BE2C (cell line): ENCODE data around the gene INAFM2.

Experiments
- DNase-seq: peaks from one replicate; pipeline ENCODE4 v3.0.0-alpha.2; 2020
- H3K27me3 ChIP-seq: fragments of 250-450 bp; sonication (Bioruptor Pico); 2 replicates; pipeline ENCODE4 v1.5.1; 2020; ENCODE audit warnings: mild to moderate bottlenecking
- H3K36me3 ChIP-seq: fragments of 250-450 bp; sonication (Bioruptor Pico); 2 replicates; pipeline ENCODE4 v1.5.1; 2020; ENCODE audit warnings: mild to moderate bottlenecking
- H3K4me1 ChIP-seq: fragments of 250-450 bp; sonication (Bioruptor Pico); 2 replicates; pipeline ENCODE4 v1.5.1; 2020
- H3K4me3 ChIP-seq: 2 replicates; pipeline ENCODE4 v1.5.1; 2011; ENCODE audit warnings: low read depth, low read length
- H3K9me3 ChIP-seq: fragments of 250-450 bp; sonication (Bioruptor Pico); 2 replicates; pipeline ENCODE4 v1.5.1; 2020
- TF ChIP-seq, protein P1 (sequence below): IDR thresholded peaks from 2 replicates; pipeline ENCODE4 v1.5.1; 2012; ENCODE audit warnings: mild to moderate bottlenecking, low read depth, low read length

The INAFM2 gene

DNA sequence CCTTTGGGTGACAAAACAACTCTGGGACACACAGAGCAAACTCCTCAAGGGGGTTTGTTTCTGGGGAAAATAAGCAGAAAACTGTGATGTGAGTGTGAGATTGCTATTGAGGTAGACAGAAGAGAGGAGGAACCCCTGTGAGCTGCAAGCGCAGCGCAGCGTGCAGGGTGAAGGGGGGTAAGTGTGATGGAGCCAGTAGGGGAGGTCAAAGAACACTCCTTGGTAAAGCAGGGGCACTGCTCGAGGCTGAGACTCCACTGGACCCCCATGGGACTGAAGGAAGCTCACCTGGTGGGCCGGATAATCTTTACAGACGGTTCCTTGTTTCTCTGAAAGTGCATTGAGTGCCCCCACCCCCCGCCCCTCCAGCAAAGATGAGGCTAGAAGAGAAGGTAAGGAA is 7.5 kb downstream of the INAFM2 start:
- Histone ChIP-seq H3K4me3 (no peak overlapping the region), H3K27me3 (no peaks in the 10 kb centered on the region), H3K9me3 (no peaks in the 10 kb centered on the region), H3K4me1 (peaks cover 25% of the 10 kb centered on the region), H3K36me3 (peaks cover 5% of the 10 kb centered on the region; the same call in 1 of the 2 replicates)
- no peak for DNase-seq
- TF ChIP-seq, protein P1, sequence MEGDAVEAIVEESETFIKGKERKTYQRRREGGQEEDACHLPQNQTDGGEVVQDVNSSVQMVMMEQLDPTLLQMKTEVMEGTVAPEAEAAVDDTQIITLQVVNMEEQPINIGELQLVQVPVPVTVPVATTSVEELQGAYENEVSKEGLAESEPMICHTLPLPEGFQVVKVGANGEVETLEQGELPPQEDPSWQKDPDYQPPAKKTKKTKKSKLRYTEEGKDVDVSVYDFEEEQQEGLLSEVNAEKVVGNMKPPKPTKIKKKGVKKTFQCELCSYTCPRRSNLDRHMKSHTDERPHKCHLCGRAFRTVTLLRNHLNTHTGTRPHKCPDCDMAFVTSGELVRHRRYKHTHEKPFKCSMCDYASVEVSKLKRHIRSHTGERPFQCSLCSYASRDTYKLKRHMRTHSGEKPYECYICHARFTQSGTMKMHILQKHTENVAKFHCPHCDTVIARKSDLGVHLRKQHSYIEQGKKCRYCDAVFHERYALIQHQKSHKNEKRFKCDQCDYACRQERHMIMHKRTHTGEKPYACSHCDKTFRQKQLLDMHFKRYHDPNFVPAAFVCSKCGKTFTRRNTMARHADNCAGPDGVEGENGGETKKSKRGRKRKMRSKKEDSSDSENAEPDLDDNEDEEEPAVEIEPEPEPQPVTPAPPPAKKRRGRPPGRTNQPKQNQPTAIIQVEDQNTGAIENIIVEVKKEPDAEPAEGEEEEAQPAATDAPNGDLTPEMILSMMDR: no peak

DNA sequence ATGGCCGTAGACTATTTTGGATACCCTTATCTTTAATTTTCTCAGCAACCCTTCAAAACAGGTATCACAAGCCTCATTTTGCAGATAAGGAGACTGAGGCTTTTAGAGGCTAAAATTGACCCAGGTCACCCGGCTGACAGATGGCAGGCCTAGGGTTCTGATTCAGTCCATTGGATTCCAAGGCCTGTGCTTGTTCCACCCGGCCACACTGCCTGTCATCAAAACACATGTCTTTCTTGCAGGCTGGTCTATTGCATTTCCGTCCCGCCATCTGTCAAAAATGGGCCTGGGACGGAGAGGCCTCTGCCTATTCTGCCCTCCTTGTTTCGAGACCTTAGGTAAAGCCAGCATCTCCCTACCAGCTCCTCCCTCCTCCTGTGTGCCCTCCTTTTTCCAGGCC is 8.1 kb downstream of the INAFM2 start:
- Histone ChIP-seq H3K4me1 (peaks cover 31% of the 10 kb centered on the region), H3K4me3 (no peak overlapping the region), H3K9me3 (no peaks in the 10 kb centered on the region), H3K36me3 (peaks cover 4% of the 10 kb centered on the region; the same call in 1 of the 2 replicates), H3K27me3 (no peaks in the 10 kb centered on the region)
- DNase-seq: no peak
- TF ChIP-seq, protein P1: no peak

DNA sequence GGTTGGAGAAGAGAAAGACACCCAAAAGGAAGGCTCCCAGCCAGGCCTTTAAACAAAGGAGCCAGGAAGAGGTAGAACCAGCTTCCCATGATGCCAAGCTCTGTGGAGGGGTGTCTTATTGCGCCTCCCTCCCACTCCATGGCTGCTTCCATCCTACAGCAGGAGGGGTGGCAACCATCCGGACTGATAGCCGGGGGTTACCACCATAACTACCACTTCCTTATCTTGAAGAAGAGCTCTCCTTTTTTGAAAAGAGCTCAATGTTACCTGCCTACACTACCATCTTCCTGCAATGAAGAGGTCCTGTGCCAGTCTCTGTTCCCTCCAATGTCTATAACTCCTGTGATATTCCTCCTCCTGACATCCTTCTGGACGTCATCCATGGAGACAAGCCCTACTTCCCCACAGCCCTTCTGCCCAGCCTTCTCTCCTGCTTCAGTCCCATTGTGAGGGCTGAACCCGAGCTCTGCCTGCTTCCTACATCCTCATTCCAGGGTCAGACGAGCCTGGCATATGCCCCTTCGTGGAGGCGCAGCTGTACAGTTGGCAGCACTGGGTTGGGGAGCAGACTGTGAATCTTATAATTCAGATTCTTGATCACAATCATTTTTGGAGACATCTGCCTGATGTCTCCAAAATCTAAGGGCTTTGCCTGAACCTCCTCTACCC is 8.8 kb downstream of the INAFM2 start:
- Histone ChIP-seq H3K4me1 (peaks cover 36% of the 10 kb centered on the region), H3K4me3 (no peak overlapping the region), H3K9me3 (no peaks in the 10 kb centered on the region), H3K27me3 (no peaks in the 10 kb centered on the region), H3K36me3 (no peaks in the 10 kb centered on the region)
- DNase-seq: no peak
- TF ChIP-seq, protein P1: no peak

- Histone ChIP-seq H3K27me3 (no peaks in the 10 kb centered on the region), H3K4me3 (no peak overlapping the region), H3K36me3 (no peaks in the 10 kb centered on the region), H3K4me1 (peaks cover 51% of the 10 kb centered on the region), H3K9me3 (no peaks in the 10 kb centered on the region)
- peak; percentile 47 for DNase-seq
- TF ChIP-seq, protein P1: no peak
Observed at GRCh38 chr15:40333922-40334492, 10.5 kb downstream of the INAFM2 start.

DNA sequence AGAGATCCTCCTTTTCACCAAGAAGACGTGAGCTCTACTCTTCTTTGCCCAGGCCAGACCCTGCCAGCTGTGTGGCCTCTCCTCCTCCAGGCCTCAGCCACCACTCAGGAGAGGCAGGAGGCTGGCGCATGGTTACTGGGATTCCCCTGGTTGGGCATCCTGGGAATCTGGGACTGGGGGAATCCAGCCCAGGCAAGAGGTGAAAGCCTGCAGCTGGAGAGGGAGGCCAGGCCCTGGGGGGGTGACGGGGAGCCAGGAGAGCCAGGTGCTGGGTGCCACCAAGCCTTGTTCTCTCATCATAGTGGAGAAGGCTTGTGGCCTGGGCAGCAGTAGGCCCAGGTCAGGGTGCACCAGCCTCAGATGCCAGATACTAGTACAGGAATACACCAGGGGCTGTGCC is 11.0 kb downstream of the INAFM2 start:
- no peak overlapping the region for H3K4me3 ChIP-seq
- no peaks in the 10 kb centered on the region for H3K9me3 ChIP-seq
- no peak for DNase-seq
- peaks cover 56% of the 10 kb centered on the region for H3K4me1 ChIP-seq
- no peaks in the 10 kb centered on the region for H3K27me3 ChIP-seq
- TF ChIP-seq, protein P1: no peak
- no peaks in the 10 kb centered on the region for H3K36me3 ChIP-seq
